ENCODE results near the gene NFIC.

GRCh38 chr19:3443840-3444694, 77.7 kb downstream of the NFIC start:
- TF ChIP-seq CTCF (conservative IDR thresholded peaks at IDR 0.05 in 1 of 2, IDR thresholded peaks at IDR 0.05 in 1 of 2; ENCODE audit: extremely low read depth in 1 of 2, insufficient read depth in 1 of 2, low read depth in 1 of 2, low read length in 2 of 2) (no peak), EZH2 (IDR thresholded peaks at IDR 0.05; ENCODE audit: borderline replicate concordance, low read length) (no peak)

Data from mammary epithelial cell (primary cell).